ENCODE data around the gene PTK6.
A peak's percentile ranks its signal among the peaks of the same experiment; 100 is the strongest.

Gene PTK6

GRCh38 chr20:63500902-63501817 is 36.0 kb downstream of the PTK6 start:
- peaks cover 17% of the 10 kb centered on the region; the same call in 1 of the 2 replicates for H3K4me1 ChIP-seq (ENCODE audit: control insufficient read depth, insufficient read depth, low read length)
- no peak overlapping the region for H3K9ac ChIP-seq (ENCODE audit: low read depth, low read length)
- H3K4me3 ChIP-seq (ENCODE audit: low read depth, low read length), result no peak overlapping the region
- H3K27ac ChIP-seq (ENCODE audit: low read depth, low read length), result no peak overlapping the region
- H3K27me3 ChIP-seq (ENCODE audit: control insufficient read depth, insufficient read depth, low read length), result peaks cover 40% of the 10 kb centered on the region
- no peaks in the 10 kb centered on the region for H3K9me3 ChIP-seq (ENCODE audit: control insufficient read depth, insufficient read depth, low read length)
- H3K36me3 ChIP-seq (ENCODE audit: control insufficient read depth, insufficient read depth, low read length), result no peaks in the 10 kb centered on the region

GRCh38 chr20:63500151-63500901 is 36.9 kb downstream of the PTK6 start:
- H3K9ac ChIP-seq (ENCODE audit: low read depth, low read length), result no peak overlapping the region
- H3K36me3 ChIP-seq (ENCODE audit: control insufficient read depth, insufficient read depth, low read length), result no peaks in the 10 kb centered on the region
- peaks cover 17% of the 10 kb centered on the region; the same call in 1 of the 2 replicates for H3K4me1 ChIP-seq (ENCODE audit: control insufficient read depth, insufficient read depth, low read length)
- H3K9me3 ChIP-seq (ENCODE audit: control insufficient read depth, insufficient read depth, low read length), result no peaks in the 10 kb centered on the region
- H3K27ac ChIP-seq (ENCODE audit: low read depth, low read length), result no peak overlapping the region
- H3K27me3 ChIP-seq (ENCODE audit: control insufficient read depth, insufficient read depth, low read length), result peaks cover 40% of the 10 kb centered on the region
- no peak overlapping the region for H3K4me3 ChIP-seq (ENCODE audit: low read depth, low read length)

- Histone ChIP-seq H3K9me3 (ENCODE audit: control insufficient read depth, insufficient read depth, low read length) (no peaks in the 10 kb centered on the region), H3K4me1 (ENCODE audit: control insufficient read depth, insufficient read depth, low read length) (peaks cover 17% of the 10 kb centered on the region; the same call in 1 of the 2 replicates), H3K4me3 (ENCODE audit: low read depth, low read length) (peak overlapping the region; percentile 60), H3K27me3 (ENCODE audit: control insufficient read depth, insufficient read depth, low read length) (peaks cover 40% of the 10 kb centered on the region), H3K27ac (ENCODE audit: low read depth, low read length) (no peak overlapping the region), H3K36me3 (ENCODE audit: control insufficient read depth, insufficient read depth, low read length) (0 out of 2 replicates have a peak, but pooled peaks cover 3% of the 10 kb centered on the region), H3K9ac (ENCODE audit: low read depth, low read length) (no peak overlapping the region)
Observed at GRCh38 chr20:63499338-63499969, 37.7 kb downstream of the PTK6 start.

- H3K9ac ChIP-seq (ENCODE audit: low read depth, low read length), result no peak within 1 kb of the TSS
- H3K36me3 ChIP-seq (ENCODE audit: control insufficient read depth, insufficient read depth, low read length), result peaks cover 3% of the 10 kb centered on the region; the same call in 1 of the 2 replicates
- no peaks in the 10 kb centered on the region for H3K9me3 ChIP-seq (ENCODE audit: control insufficient read depth, insufficient read depth, low read length)
- peaks cover 40% of the 10 kb centered on the region for H3K27me3 ChIP-seq (ENCODE audit: control insufficient read depth, insufficient read depth, low read length)
- H3K4me3 ChIP-seq (ENCODE audit: low read depth, low read length), result peak within 1 kb of the TSS; percentile 60
- H3K4me1 ChIP-seq (ENCODE audit: control insufficient read depth, insufficient read depth, low read length), result peaks cover 17% of the 10 kb centered on the region; the same call in 1 of the 2 replicates
- no peak within 1 kb of the TSS for H3K27ac ChIP-seq (ENCODE audit: low read depth, low read length)
Observed at GRCh38 chr20:63498960-63499337, 38.2 kb downstream of the PTK6 start, which contains the start of gene EEF1A2. EEF1A2 (minus strand) TSS chr20:63499083; CDS start chr20:63497763, 1,320 bp downstream.

GRCh38 chr20:63497946-63498935 is 38.9 kb downstream of the PTK6 start:
- Histone ChIP-seq H3K9me3 (ENCODE audit: control insufficient read depth, insufficient read depth, low read length) (no peaks in the 10 kb centered on the region), H3K4me3 (ENCODE audit: low read depth, low read length) (peak overlapping the region; percentile 49; the same call in 1 of the 2 replicates), H3K36me3 (ENCODE audit: control insufficient read depth, insufficient read depth, low read length) (peaks cover 3% of the 10 kb centered on the region; the same call in 1 of the 2 replicates), H3K4me1 (ENCODE audit: control insufficient read depth, insufficient read depth, low read length) (peaks cover 17% of the 10 kb centered on the region; the same call in 1 of the 2 replicates), H3K27me3 (ENCODE audit: control insufficient read depth, insufficient read depth, low read length) (peaks cover 40% of the 10 kb centered on the region), H3K9ac (ENCODE audit: low read depth, low read length) (no peak overlapping the region), H3K27ac (ENCODE audit: low read depth, low read length) (no peak overlapping the region)

GRCh38 chr20:63497138-63497945 is 39.8 kb downstream of the PTK6 start:
- Histone ChIP-seq H3K4me3 (ENCODE audit: low read depth, low read length) (peak overlapping the region; percentile 47; the same call in 1 of the 2 replicates), H3K9ac (ENCODE audit: low read depth, low read length) (no peak overlapping the region), H3K9me3 (ENCODE audit: control insufficient read depth, insufficient read depth, low read length) (no peaks in the 10 kb centered on the region), H3K27me3 (ENCODE audit: control insufficient read depth, insufficient read depth, low read length) (peaks cover 40% of the 10 kb centered on the region), H3K27ac (ENCODE audit: low read depth, low read length) (no peak overlapping the region), H3K4me1 (ENCODE audit: control insufficient read depth, insufficient read depth, low read length) (peaks cover 12% of the 10 kb centered on the region; the same call in 1 of the 2 replicates), H3K36me3 (ENCODE audit: control insufficient read depth, insufficient read depth, low read length) (peaks cover 6% of the 10 kb centered on the region)

- Histone ChIP-seq H3K9me3 (ENCODE audit: control insufficient read depth, insufficient read depth, low read length) (no peaks in the 10 kb centered on the region), H3K27me3 (ENCODE audit: control insufficient read depth, insufficient read depth, low read length) (peaks cover 40% of the 10 kb centered on the region), H3K36me3 (ENCODE audit: control insufficient read depth, insufficient read depth, low read length) (peaks cover 8% of the 10 kb centered on the region), H3K4me1 (ENCODE audit: control insufficient read depth, insufficient read depth, low read length) (peaks cover 9% of the 10 kb centered on the region; the same call in 1 of the 2 replicates), H3K4me3 (ENCODE audit: low read depth, low read length) (no peak overlapping the region), H3K27ac (ENCODE audit: low read depth, low read length) (no peak overlapping the region), H3K9ac (ENCODE audit: low read depth, low read length) (no peak overlapping the region)
Observed at GRCh38 chr20:63496596-63497120, 40.5 kb downstream of the PTK6 start.

GRCh38 chr20:63495741-63496595 is 41.2 kb downstream of the PTK6 start:
- H3K27me3 ChIP-seq (ENCODE audit: control insufficient read depth, insufficient read depth, low read length), result peaks cover 40% of the 10 kb centered on the region

More at GRCh38 chr20:63495741-63496595, 41.2 kb downstream of the PTK6 start:
- Histone ChIP-seq H3K36me3 (ENCODE audit: control insufficient read depth, insufficient read depth, low read length) (peaks cover 12% of the 10 kb centered on the region), H3K9me3 (ENCODE audit: control insufficient read depth, insufficient read depth, low read length) (no peaks in the 10 kb centered on the region), H3K4me3 (ENCODE audit: low read depth, low read length) (no peak overlapping the region), H3K9ac (ENCODE audit: low read depth, low read length) (no peak overlapping the region), H3K4me1 (ENCODE audit: control insufficient read depth, insufficient read depth, low read length) (peaks cover 9% of the 10 kb centered on the region; the same call in 1 of the 2 replicates), H3K27ac (ENCODE audit: low read depth, low read length) (no peak overlapping the region)
